Activated CD8-positive, alpha-beta T cell treated with anti-CD3 and anti-CD28 coated beads, Interleukin-2, amount 10 ng/mL, durations not matched to agents 7 days and 5 days (primary cell): ENCODE measurements around the gene DNAI2. TPM values are rescaled to one million over a fixed set of nuclear protein-coding genes. Genes with fewer than 3 reads are reported as not detected.

Source experiments
- ATAC-seq: fragments of 150-1000 bp; cut with Tn5 transposase; one replicate; pipeline ENCODE4 v1.10.0; 2021; ENCODE audit warnings: moderate library complexity
- CTCF ChIA-PET: fragments of 350-600 bp; sonication (Branson Sonifier 250); formaldehyde crosslinking; loops from one replicate; lab custom pipeline; 2021; ENCODE audit warnings: antibody characterized with exemption; lab: Charles Lee
- POLR2A ChIA-PET: fragments of 350-600 bp; sonication (Branson Sonifier 250); formaldehyde crosslinking; loops from one replicate; lab custom pipeline; 2021; ENCODE audit warnings: antibody characterized with exemption; lab: Charles Lee
- DNase-seq: peaks from one replicate; pipeline ENCODE4 v3.0.0-alpha.2; 2020
- H3K27ac Mint-ChIP-seq: one replicate; pipeline ENCODE4 v1.8.0; 2021; ENCODE audit warnings: mild to moderate bottlenecking, mixed read lengths
- H3K27me3 Mint-ChIP-seq: one replicate; pipeline ENCODE4 v1.8.0; 2021; ENCODE audit warnings: low read depth, mixed read lengths
- H3K36me3 Mint-ChIP-seq: one replicate; pipeline ENCODE4 v1.8.0; 2021; ENCODE audit warnings: low read depth, mixed read lengths
- H3K4me1 Mint-ChIP-seq: one replicate; pipeline ENCODE4 v1.8.0; 2021; ENCODE audit warnings: low read depth, mixed read lengths
- H3K4me3 Mint-ChIP-seq: one replicate; pipeline ENCODE4 v1.8.0; 2021; ENCODE audit warnings: mild to moderate bottlenecking, mixed read lengths
- H3K9me3 Mint-ChIP-seq: one replicate; pipeline ENCODE4 v1.8.0; 2022; ENCODE audit warnings: mixed read lengths; ENCODE audit not compliant: insufficient read depth
- total RNA-seq, 2 experiments: library from RNA; stranded (reverse); gene quantifications; one replicate each; pipeline ENCODE4 v1.2.3, GENCODE V29; 2021

The DNAI2 gene
- total RNA-seq, 2 experiments from 2014 or later = 0.52 to 0.84 TPM

DNA sequence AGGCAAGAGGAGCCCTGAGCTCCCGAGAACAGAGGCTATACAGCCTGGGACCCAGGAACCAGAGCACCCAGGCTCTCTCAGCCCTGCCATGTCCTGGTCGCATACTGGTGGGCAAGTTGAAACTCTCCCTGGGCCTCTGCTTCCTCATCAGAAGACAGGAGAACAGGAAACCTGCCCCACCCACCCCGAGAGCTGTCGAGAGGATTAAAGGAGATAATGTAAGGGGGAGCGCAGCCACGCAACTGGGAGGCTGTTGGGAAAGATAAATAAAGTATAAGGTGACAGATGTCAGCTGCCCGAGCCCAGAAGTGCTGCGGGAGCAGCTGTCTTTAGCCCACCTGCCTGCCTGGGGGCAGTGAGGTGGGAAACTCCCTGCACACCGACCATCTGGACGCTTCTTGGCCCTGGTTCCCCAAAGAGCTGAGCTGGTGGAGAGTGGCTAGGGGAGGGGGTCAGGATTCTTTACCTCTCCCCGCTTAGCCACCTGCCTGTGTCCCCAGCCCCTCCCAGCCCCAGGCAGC is 58.8 kb downstream of the DNAI2 start:
- ATAC-seq = no peak
- no peak for DNase-seq
- no peaks in the 10 kb centered on the region for H3K36me3 Mint-ChIP-seq
- H3K9me3 Mint-ChIP-seq = no peaks in the 10 kb centered on the region
- CTCF ChIA-PET = no interaction called here
- POLR2A ChIA-PET = no interaction called here
- peaks cover 1% of the 10 kb centered on the region for H3K27me3 Mint-ChIP-seq
- H3K4me3 Mint-ChIP-seq = no peak overlapping the region
- no peak overlapping the region for H3K27ac Mint-ChIP-seq
- H3K4me1 Mint-ChIP-seq = peaks cover 15% of the 10 kb centered on the region

DNA sequence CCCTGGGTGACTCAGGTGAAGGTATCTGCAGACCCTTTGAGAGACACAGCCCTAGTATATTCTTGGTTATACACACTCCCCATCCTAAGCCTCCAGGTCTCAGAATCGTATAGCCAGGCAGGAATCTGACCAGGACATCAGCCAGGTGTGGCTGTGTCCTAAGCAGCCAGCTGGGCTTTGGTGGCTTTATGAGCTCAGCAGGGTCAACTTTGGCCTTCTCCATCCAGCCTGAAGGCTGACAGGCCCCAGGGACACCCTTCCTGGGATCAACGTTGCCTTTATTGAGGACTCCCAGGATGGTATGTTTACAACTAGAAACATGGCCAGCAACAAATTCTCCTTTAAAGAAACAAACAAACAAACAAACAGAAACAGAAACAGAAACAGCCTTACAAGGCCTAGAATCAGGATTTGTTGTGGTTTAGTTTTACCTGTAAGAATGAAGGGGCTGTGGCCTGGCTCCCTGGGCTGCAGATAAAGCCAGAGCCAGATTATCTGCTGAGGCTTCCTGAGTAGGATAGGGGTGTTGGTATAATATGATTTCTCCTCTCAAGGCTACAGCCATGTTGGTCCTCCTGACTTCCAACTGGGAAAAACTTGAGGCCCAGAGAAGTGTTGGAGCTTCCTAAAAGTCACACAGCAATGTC is 60.5 kb downstream of the DNAI2 start:
- ChIA-PET CTCF (interaction anchor here (1.3 kb wide), 1 partner anchor 45 kb away, joined by 3 read pairs; no protein-coding TSS in a partner anchor), POLR2A (no interaction called here)

DNA sequence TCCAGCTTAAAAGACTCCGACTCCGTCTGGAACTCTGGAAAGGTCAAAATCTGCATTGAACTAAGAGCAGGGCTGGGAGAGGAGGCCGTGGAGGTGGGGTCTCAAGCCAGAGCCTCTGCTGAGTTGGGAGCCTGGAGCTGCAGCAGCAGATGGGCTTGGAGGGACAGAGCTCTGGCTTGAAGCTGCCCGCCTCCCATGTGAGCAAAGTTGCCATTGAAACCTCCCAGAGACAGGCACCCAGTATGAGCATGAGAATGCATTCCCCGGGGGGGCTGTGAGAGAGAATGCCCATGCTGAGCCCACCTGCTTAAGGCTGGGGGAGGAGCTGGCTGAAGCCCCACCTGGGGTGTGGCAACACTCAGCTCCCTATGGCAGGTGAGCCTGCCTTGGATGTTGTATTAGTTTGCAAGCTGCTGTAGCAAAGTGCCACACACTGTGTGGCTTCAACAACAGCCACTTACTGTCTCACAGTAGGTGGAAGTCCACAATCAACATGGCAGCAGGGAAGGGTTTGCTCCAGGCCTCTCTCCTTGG is 61.6 kb downstream of the DNAI2 start:
- DNase-seq = no peak
- Mint-ChIP-seq H3K9me3 (no peaks in the 10 kb centered on the region), H3K36me3 (no peaks in the 10 kb centered on the region), H3K4me1 (no peaks in the 10 kb centered on the region), H3K27me3 (peaks cover 1% of the 10 kb centered on the region), H3K27ac (no peak overlapping the region), H3K4me3 (no peak overlapping the region)
- POLR2A ChIA-PET = no interaction called here
- no peak for ATAC-seq
- CTCF ChIA-PET = interaction anchor here (0.6 to 1.3 kb wide), 2 partner anchors 44 to 456 kb away, joined by 3 to 5 read pairs; no protein-coding TSS in a partner anchor

More for the DNA sequence above, 60.5 kb downstream of the DNAI2 start:
- Mint-ChIP-seq H3K36me3 (no peaks in the 10 kb centered on the region), H3K4me3 (no peak overlapping the region), H3K4me1 (peaks cover 3% of the 10 kb centered on the region), H3K9me3 (no peaks in the 10 kb centered on the region), H3K27me3 (peaks cover 1% of the 10 kb centered on the region), H3K27ac (no peak overlapping the region)
- ATAC-seq = no peak
- no peak for DNase-seq

DNA sequence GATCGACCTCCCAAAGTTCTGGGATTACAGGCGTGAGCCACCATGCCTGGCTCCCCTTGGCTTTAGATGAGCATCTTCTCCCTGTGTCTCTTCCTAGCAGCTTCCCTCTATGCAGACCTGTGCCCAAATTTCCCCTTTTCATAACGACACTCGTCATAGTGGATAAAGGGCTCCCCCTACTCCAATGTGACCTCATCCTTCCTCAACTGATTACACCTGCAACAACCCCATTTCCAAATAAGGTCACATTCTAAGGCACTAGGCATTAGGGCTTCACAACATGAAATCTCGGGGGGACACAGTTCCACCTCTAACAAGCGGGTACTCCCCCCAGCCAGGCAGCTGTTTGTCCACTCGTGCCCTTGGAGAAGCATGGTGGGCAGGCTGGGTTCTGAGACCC is 62.3 kb downstream of the DNAI2 start:
- H3K27ac Mint-ChIP-seq = no peak overlapping the region
- H3K27me3 Mint-ChIP-seq = peaks cover 1% of the 10 kb centered on the region
- DNase-seq (no peak), ATAC-seq (no peak)
- no peaks in the 10 kb centered on the region for H3K36me3 Mint-ChIP-seq
- no peaks in the 10 kb centered on the region for H3K9me3 Mint-ChIP-seq
- ChIA-PET POLR2A (no interaction called here), CTCF (interaction anchor here (0.6 to 1.3 kb wide), 3 partner anchors 32 to 455 kb away, joined by 3 to 5 read pairs (median 5); no protein-coding TSS in a partner anchor)
- no peaks in the 10 kb centered on the region for H3K4me1 Mint-ChIP-seq
- H3K4me3 Mint-ChIP-seq = no peak overlapping the region

DNA sequence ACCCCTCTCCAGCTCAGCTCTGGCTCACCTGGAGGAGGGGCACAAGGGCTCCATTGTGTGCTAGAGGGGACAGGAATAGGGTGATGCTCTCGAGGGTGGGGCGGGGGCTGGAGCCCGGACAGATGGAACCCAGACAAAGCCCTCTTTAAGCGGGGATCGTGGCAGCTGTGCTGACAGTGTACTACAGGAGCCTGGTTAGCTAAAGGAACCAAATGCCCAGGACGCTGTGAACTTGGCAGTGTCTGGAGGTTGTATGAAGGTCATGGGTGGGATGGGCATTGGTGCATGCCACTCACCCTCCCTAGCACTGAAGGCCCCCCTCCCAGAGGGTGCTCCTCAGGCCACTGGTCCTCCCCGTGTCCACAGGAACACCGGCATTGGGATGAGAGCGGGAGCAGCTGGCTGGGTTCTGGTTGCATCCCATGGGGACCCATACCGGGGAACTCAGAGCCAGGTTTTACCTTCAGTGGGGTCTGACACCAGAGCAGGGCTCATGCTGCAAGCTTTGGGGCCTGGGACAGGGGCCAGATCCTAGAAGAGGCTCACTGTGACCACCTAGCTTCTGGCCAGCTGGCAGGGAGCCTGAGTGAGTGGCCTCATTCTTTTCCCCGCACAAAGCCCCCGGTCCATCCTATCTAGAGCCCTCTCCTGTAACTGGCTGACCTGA is 63.9 kb downstream of the DNAI2 start:
- Mint-ChIP-seq H3K9me3 (no peaks in the 10 kb centered on the region), H3K4me3 (no peak overlapping the region), H3K27me3 (peaks cover 1% of the 10 kb centered on the region), H3K27ac (no peak overlapping the region), H3K4me1 (no peaks in the 10 kb centered on the region), H3K36me3 (no peaks in the 10 kb centered on the region)
- no peak for ATAC-seq
- CTCF ChIA-PET = no interaction called here
- POLR2A ChIA-PET = no interaction called here
- DNase-seq = no peak

DNA sequence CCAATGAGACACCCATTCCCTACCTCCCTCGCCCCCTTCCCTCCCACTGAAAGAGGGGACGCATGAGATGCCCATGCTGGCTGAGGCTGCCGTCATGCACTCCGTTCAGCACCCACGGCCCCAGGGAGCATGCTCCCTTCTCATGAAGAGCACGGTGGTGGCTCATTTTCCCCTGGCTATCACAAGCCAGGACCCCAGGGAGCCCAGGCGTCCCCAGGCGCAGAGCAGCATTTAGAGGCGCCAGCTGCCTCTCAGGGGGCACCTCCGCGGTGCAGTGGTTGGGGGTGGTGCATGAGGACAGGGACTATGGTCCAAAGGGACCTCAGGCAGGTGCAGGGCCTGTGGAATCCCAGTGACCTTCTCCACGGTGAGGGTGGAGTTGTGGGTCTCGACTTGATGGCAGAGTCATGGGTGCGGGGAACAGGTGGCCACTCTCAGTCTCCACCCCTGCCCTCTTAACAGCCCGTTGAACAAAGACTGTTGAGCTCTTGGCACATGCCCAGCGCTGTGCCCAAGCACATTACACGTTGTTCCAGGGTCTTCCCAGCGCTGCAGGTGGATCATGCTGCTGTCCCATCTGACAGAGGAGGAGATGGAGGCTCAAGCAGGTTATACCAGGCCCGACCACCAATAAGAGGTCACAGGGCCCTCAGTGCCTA is 65.6 kb downstream of the DNAI2 start:
- Mint-ChIP-seq H3K4me3 (no peak overlapping the region), H3K36me3 (no peaks in the 10 kb centered on the region), H3K4me1 (no peaks in the 10 kb centered on the region), H3K9me3 (no peaks in the 10 kb centered on the region), H3K27me3 (peaks cover 1% of the 10 kb centered on the region), H3K27ac (no peak overlapping the region)
- ATAC-seq (no peak), DNase-seq (no peak)
- ChIA-PET POLR2A (no interaction called here), CTCF (no interaction called here)

DNA sequence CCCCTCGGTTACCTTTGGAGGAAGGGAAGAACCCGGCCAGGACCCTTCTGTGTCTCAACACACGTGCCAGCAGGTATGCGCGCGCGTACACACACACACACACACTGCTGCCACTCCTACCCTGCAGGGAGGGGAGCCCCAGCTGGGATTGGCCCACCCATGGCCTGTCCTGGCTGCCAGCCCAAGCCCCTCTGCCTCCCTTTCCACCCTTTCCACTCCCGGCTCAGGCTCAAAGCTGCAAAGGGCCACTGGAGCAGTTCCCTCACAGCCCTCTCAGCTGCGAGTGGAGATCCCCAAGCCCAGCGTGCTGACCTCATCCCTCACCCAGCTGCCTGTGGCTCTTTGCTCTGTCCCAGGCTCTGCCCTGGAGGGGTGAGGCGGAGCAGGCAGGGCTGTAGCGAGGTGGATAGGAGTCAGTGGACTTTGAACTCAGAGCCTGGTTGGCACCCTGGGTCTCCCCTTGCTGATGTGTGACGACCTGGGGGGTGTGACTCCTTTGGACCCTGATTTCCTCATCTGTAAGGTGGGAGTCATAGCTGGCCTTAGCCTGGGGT is 66.5 kb downstream of the DNAI2 start:
- Mint-ChIP-seq H3K9me3 (no peaks in the 10 kb centered on the region), H3K27me3 (peaks cover 1% of the 10 kb centered on the region), H3K27ac (no peak overlapping the region), H3K4me1 (no peaks in the 10 kb centered on the region), H3K36me3 (no peaks in the 10 kb centered on the region), H3K4me3 (no peak overlapping the region)
- ChIA-PET POLR2A (no interaction called here), CTCF (no interaction called here)
- ATAC-seq (no peak), DNase-seq (no peak)

DNA sequence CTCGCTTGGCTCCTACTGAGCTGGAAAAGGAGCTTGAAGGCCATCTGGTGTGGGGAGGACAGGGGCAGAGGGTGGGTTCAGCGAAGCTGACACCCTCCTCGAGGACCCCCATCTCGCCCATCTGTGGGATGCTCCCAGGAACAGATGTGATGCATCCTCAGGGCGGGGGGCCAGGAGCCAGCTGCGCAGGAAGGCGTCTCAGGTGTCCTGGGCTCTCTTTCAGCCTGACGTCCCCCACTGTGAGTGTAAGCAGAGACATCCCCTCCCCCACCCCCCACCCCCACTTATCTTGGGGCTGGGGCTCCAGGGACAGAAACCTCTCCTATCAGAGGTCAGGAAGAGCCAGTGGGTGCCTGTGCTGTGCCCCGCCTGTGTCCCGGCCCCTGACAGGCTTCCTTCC is 68.2 kb downstream of the DNAI2 start:
- Mint-ChIP-seq H3K27me3 (no peaks in the 10 kb centered on the region), H3K9me3 (no peaks in the 10 kb centered on the region), H3K36me3 (no peaks in the 10 kb centered on the region), H3K4me3 (no peak overlapping the region), H3K4me1 (no peaks in the 10 kb centered on the region), H3K27ac (no peak overlapping the region)
- ChIA-PET POLR2A (no interaction called here), CTCF (no interaction called here)
- ATAC-seq (no peak), DNase-seq (no peak)

DNA sequence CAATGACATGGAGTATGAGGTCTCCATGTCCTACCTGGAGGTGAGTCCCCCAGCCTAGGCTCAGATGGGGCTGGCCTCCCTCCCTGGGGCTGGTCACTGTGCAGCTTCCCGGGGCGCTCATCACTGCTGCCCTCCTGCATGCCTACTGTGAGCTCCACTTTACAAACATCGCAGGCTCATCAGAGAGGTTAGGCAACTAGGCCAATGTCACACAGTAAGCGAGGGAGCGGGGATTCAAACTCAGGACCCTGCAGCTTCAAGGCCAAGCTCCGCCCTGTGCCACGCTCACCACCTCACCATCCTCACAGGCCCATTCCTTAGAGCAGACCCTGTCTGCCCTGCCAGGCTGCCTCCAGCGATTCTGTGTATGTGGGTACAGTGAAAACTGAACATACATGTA is 69.1 kb downstream of the DNAI2 start:
- Mint-ChIP-seq H3K27ac (no peak overlapping the region), H3K9me3 (no peaks in the 10 kb centered on the region), H3K36me3 (no peaks in the 10 kb centered on the region), H3K27me3 (no peaks in the 10 kb centered on the region), H3K4me1 (no peaks in the 10 kb centered on the region), H3K4me3 (no peak overlapping the region)
- DNase-seq (no peak), ATAC-seq (no peak)
- ChIA-PET CTCF (no interaction called here), POLR2A (no interaction called here)

DNA sequence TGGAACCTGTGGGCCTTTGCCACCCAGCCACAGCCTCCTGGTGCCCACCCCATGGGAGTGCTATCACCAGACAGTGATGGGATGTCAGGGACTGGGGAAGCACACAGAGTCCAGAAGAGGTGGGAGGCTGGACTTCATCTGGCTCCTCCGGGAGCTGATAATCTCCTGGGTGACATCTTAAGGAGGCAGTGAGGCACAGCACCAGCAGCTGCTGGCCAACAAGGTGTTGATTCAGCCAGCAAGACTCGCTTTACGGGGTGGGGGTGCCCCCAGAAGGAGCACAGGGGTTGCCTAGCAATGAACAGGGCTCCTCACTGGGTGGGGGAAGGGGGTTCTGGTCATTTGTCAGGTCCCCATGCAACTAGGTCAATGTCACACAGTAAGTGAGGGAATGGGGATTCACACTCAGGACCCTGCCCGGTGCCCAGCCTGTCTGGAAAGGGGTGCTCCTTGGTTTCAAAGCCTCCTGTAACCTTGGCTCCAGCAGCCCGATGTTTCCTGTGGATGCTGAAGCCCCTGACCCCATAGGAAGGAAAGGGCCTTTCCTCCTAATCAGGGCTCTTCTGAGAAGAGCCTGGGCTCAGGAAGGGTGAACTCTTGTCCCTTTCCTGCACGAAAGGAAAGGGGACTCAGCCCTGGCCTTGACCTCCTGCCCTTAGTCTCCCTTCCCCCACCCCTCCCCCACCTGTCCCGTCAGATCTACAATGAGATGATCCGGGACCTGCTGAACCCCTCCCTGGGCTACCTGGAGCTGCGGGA is 69.7 kb downstream of the DNAI2 start:
- no peak overlapping the region for H3K4me3 Mint-ChIP-seq
- no peaks in the 10 kb centered on the region for H3K9me3 Mint-ChIP-seq
- peaks cover 5% of the 10 kb centered on the region for H3K27me3 Mint-ChIP-seq
- no peaks in the 10 kb centered on the region for H3K36me3 Mint-ChIP-seq
- no peak overlapping the region for H3K27ac Mint-ChIP-seq
- DNase-seq (no peak), ATAC-seq (no peak)
- no peaks in the 10 kb centered on the region for H3K4me1 Mint-ChIP-seq
- CTCF ChIA-PET = no interaction called here
- POLR2A ChIA-PET = no interaction called here

DNA sequence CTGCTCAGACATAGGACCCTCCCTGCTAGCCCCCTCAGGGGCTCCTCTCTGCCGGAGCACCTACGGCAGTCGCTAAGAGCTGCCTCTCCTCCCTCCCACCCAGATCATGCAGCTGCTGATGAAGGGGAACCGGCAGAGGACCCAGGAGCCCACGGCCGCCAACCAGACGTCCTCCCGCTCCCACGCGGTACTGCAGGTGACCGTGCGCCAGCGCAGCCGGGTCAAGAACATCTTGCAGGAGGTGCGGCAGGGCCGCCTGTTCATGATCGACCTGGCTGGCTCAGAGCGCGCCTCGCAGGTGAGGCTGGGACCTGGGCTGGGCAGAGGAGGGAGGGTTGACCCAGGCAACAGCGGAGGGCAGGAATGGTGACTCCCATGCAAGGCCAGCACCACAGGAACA is 70.6 kb downstream of the DNAI2 start:
- ATAC-seq (no peak), DNase-seq (no peak)
- Mint-ChIP-seq H3K27me3 (peaks cover 6% of the 10 kb centered on the region), H3K4me3 (no peak overlapping the region), H3K9me3 (no peaks in the 10 kb centered on the region), H3K4me1 (no peaks in the 10 kb centered on the region), H3K36me3 (no peaks in the 10 kb centered on the region), H3K27ac (no peak overlapping the region)
- ChIA-PET CTCF (no interaction called here), POLR2A (no interaction called here)
